B cell (primary cell): ENCODE measurements around the gene ZNF831. TPM values are rescaled to one million over a fixed set of nuclear protein-coding genes. Genes with fewer than 3 reads are reported as not detected.

ENCODE experiments used
- ATAC-seq: fragments of 200-7000 bp; cut with Tn5 transposase; one replicate; pipeline ENCODE4 v1.10.0; 2021; ENCODE audit warnings: low read depth, mild to moderate bottlenecking, moderate number of reproducible peaks, moderate library complexity
- CTCF ChIA-PET: fragments of 350-600 bp; sonication (Branson Sonifier 250); formaldehyde crosslinking; loops from one replicate; lab custom pipeline; 2021; ENCODE audit warnings: antibody characterized with exemption, inconsistent platforms; lab: Charles Lee
- POLR2A ChIA-PET: fragments of 350-600 bp; sonication (Branson Sonifier 250); formaldehyde crosslinking; loops from one replicate; lab custom pipeline; 2021; ENCODE audit warnings: antibody characterized with exemption; lab: Charles Lee
- DNase-seq: peaks from one replicate; pipeline ENCODE4 v3.0.0; 2013
- H2AFZ ChIP-seq: 2 replicates; pipeline ENCODE4 v1.6.1; 2012; ENCODE audit warnings: mild to moderate bottlenecking, low read depth, low read length; ENCODE audit not compliant: insufficient read depth, poor library complexity, severe bottlenecking
- H3K27ac ChIP-seq, 2 donors: 1 replicate in 1 of 2; 2 replicates in 1 of 2; pipeline ENCODE4 v1.5.1; 2012 to 2013; ENCODE audit warnings: low read length in 2 of 2, mild to moderate bottlenecking in 2 of 2, moderate library complexity in 1 of 2
- H3K27me3 ChIP-seq, 4 experiments: fragments of 200-600 bp in 1 of 4; sonication (generic) in 1 of 4; replicated peaks in 1 of 4; 1 replicate in 2 of 4; 2 replicates in 2 of 4; pipeline versions ENCODE4 v1.6.1 to v1.7.0; 2013 to 2016; ENCODE audit warnings: low read length in 3 of 4, mild to moderate bottlenecking in 2 of 4, mixed read lengths in 1 of 4, moderate library complexity in 1 of 4; ENCODE audit not compliant: insufficient read depth in 4 of 4, control insufficient read depth in 3 of 4; ENCODE audit errors: control extremely low read depth in 1 of 4
- H3K36me3 ChIP-seq, 2 experiments: replicated peaks in 1 of 2; 1 replicate in 1 of 2; 2 replicates in 1 of 2; pipeline versions ENCODE4 v1.6.1 to v1.7.1; 2013; ENCODE audit warnings: low read length in 1 of 2; ENCODE audit not compliant: insufficient read depth in 2 of 2, control insufficient read depth in 1 of 2; ENCODE audit errors: control extremely low read depth in 1 of 2, extremely low read depth in 1 of 2
- H3K4me1 ChIP-seq, 2 donors: fragments of 200-600 bp in 1 of 2; sonication (generic) in 1 of 2; 1 replicate in 1 of 2; 2 replicates in 1 of 2; pipeline versions ENCODE4 v1.5.1 to v1.6.1; 2013 to 2017; ENCODE audit warnings: low read length in 2 of 2; ENCODE audit not compliant: control insufficient read depth in 2 of 2, insufficient read depth in 2 of 2
- H3K4me2 ChIP-seq: replicated peaks from 2 replicates; pipeline ENCODE3; 2012; ENCODE audit warnings: mild to moderate bottlenecking, low read depth, low read length; ENCODE audit not compliant: poor library complexity, severe bottlenecking
- H3K4me3 ChIP-seq, 5 experiments: fragments of 200-600 bp in 1 of 5; sonication (generic) in 1 of 5; 1 replicate in 3 of 5; 2 replicates in 2 of 5; pipeline versions ENCODE4 v1.5.1 to v1.7.0; 2011 to 2016; ENCODE audit warnings: low read length in 4 of 5, mild to moderate bottlenecking in 4 of 5, low read depth in 2 of 5, control low read depth in 1 of 5, moderate library complexity in 1 of 5; ENCODE audit not compliant: insufficient read depth in 1 of 5; ENCODE audit errors: control extremely low read depth in 1 of 5, extremely low read depth in 1 of 5
- H3K79me2 ChIP-seq: fragments of 200-600 bp; sonication (generic); one replicate; pipeline ENCODE4 v1.6.0; 2016; ENCODE audit warnings: low read length; ENCODE audit not compliant: control insufficient read depth, insufficient read depth
- H3K9ac ChIP-seq: fragments of 200-600 bp; sonication (generic); 2 replicates; pipeline ENCODE4 v1.6.1; 2017; ENCODE audit warnings: mild to moderate bottlenecking, low read length, moderate library complexity
- H3K9me3 ChIP-seq, 3 donors: one replicate each; pipeline versions ENCODE4 v1.6.1 to v1.7.1; 2013; ENCODE audit warnings: low read length in 2 of 3; ENCODE audit not compliant: control insufficient read depth in 2 of 3, insufficient read depth in 1 of 3; ENCODE audit errors: control extremely low read depth in 1 of 3
- H4K20me1 ChIP-seq: 2 replicates; pipeline ENCODE4 v1.6.0; 2012; ENCODE audit warnings: mild to moderate bottlenecking, low read length; ENCODE audit not compliant: insufficient read depth, control insufficient read depth, poor library complexity, severe bottlenecking
- H3K27ac Mint-ChIP-seq: one replicate; pipeline ENCODE4 v1.8.0; 2021; ENCODE audit warnings: mixed read lengths
- H3K27me3 Mint-ChIP-seq: one replicate; pipeline ENCODE4 v1.8.0; 2021; ENCODE audit warnings: mixed read lengths
- H3K4me1 Mint-ChIP-seq: one replicate; pipeline ENCODE4 v1.8.0; 2021; ENCODE audit warnings: mixed read lengths
- H3K4me3 Mint-ChIP-seq: one replicate; pipeline ENCODE4 v1.8.0; 2021; ENCODE audit warnings: mixed read lengths
- H3K9me3 Mint-ChIP-seq: one replicate; pipeline ENCODE4 v1.8.0; 2022; ENCODE audit warnings: mixed read lengths; ENCODE audit not compliant: insufficient read depth
- EZH2 ChIP-seq: IDR thresholded peaks from 2 replicates; pipeline ENCODE4 v1.6.1; 2012; ENCODE audit warnings: borderline replicate concordance, low read depth, mild to moderate bottlenecking, moderate library complexity, low read length; ENCODE audit not compliant: insufficient read depth, poor library complexity, severe bottlenecking
- WGBS: methylation state at CpG from one replicate; pipeline ENCODE4 v1.1.5; 2013; ENCODE audit warnings: missing lambda C conversion rate; ENCODE audit not compliant: insufficient coverage; 5-methylcytosine and 5-hydroxymethylcytosine counted together
- intact Hi-C: fragments of 100-400 bp; cut with micrococcal nuclease; formaldehyde crosslinking; loops from one replicate; pipeline ENCODE4 v1.10.0; 2022
- polyA plus RNA-seq: library from polyadenylated mRNA; depleted of rRNA; stranded (reverse); fragments of >200 nt; gene quantifications from 2 replicates; pipeline ENCODE4 v1.2.3, GENCODE V29; 2012
- total RNA-seq, 2 donors: library from RNA; stranded (reverse); fragments of 120-200 nt in 1 of 2; gene quantifications; 1 replicate in 1 of 2; 2 replicates in 1 of 2; pipeline versions ENCODE4 v1.2.3 to v1.2.4, GENCODE V29; 2013 to 2022
- TF ChIP-seq, protein P1 (sequence below): fragments of 200-600 bp; IDR thresholded peaks from one replicate; pipeline ENCODE4 v1.8.0; 2022; ENCODE audit warnings: antibody characterized with exemption, mild to moderate bottlenecking

Gene ZNF831
- total and polyA plus RNA-seq, 2 donors (not counting 1 experiment from before 2014, with no cell fraction given): 1.7 to 14.1 TPM

DNA sequence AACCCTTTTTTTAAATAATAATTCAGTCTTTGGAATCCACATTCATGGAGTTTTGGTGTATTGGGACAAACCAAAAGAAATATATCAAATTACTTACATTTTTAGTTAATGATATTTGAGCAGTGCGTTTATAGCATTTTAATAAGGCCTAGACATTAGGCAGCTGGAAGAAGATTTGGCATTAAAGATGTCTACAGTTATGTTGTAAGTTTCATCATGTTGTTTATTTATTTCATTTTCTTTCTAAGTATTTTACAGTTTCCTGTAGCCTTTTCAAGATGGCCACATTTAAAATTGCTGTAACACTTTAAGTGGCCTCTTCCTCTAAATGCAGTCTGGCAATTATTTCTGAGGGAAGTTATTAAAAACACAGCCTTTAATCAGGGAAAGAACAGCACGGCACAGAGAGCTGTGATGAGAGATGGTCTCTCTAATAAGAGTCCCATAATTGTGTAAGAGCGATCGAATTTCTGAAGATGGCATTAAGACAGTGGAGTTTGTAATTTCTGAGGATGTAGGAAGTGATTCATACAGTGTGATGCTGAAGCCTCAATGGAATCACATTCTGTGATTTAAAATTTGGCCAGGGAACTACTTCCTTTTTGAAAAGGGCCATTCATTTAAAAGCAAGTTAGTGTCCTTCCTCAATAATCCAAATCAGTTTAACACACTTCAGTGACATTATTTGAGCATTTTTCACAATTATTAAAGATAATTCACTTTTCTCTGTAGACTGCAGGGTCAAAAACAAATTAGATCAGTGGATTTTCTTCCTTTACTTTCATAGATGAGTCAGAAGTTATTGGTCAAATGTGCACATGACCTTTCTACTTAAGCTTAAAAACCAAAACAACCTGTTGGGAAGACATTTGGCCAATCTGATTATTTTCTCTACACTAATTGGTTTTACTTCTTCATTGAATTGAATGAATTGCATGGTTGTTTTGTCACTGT lies 84.4 kb downstream of the ZNF831 start:
- Histone ChIP-seq H3K4me2 (no peak overlapping the region), H3K79me2 (no peaks in the 10 kb centered on the region), H3K27me3 (no peaks in the 10 kb centered on the region), H3K36me3 (peaks cover 6 to 13% of the 10 kb centered on the region in 2 experiments), H4K20me1 (no peaks in the 10 kb centered on the region), H3K9me3 (peaks cover 0 to 3% (median 0%) of the 10 kb centered on the region in 3 donors), H3K4me3 (no peak overlapping the region), H3K27ac (no peak overlapping the region), H2AFZ (no peak overlapping the region), H3K9ac (no peak overlapping the region), H3K4me1 (peaks cover 3 to 4% of the 10 kb centered on the region in 2 donors)
- Mint-ChIP-seq H3K4me1 (peaks cover 11% of the 10 kb centered on the region), H3K4me3 (no peak overlapping the region), H3K27ac (no peak overlapping the region), H3K27me3 (no peaks in the 10 kb centered on the region), H3K9me3 (no peaks in the 10 kb centered on the region)
- ATAC-seq (no peak), DNase-seq (no peak)
- no peak for TF ChIP-seq EZH2
- TF ChIP-seq, protein P1, sequence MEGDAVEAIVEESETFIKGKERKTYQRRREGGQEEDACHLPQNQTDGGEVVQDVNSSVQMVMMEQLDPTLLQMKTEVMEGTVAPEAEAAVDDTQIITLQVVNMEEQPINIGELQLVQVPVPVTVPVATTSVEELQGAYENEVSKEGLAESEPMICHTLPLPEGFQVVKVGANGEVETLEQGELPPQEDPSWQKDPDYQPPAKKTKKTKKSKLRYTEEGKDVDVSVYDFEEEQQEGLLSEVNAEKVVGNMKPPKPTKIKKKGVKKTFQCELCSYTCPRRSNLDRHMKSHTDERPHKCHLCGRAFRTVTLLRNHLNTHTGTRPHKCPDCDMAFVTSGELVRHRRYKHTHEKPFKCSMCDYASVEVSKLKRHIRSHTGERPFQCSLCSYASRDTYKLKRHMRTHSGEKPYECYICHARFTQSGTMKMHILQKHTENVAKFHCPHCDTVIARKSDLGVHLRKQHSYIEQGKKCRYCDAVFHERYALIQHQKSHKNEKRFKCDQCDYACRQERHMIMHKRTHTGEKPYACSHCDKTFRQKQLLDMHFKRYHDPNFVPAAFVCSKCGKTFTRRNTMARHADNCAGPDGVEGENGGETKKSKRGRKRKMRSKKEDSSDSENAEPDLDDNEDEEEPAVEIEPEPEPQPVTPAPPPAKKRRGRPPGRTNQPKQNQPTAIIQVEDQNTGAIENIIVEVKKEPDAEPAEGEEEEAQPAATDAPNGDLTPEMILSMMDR: no peak
- intact Hi-C loops: no loop called here
- CTCF ChIA-PET: interaction anchor here (0.7 kb wide), 1 partner anchor 26 kb away, joined by 3 read pairs; no protein-coding TSS in a partner anchor
- POLR2A ChIA-PET: no interaction called here
- 65% methylated on average over 2 of the region's 4 CpGs for WGBS

DNA sequence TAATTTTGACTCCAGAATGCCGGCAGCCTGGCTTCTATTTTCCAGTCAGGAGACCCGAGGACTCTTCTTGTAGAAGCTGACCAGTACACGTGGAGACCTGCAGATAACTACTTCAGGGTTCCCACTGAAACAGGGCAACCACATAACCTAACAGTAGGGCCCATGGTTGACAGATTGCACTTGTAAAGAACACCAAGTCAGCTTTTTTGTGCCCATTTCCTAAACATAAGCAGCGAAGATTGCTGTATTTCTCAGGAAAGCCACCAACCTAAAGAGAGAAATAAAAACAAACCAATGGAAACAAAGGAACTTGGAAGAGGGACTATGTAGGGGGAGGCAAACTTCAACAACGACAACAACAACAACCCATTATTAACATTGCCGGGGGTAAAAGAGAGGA lies 86.7 kb downstream of the ZNF831 start:
- no peak overlapping the region for H3K27ac Mint-ChIP-seq

More for the DNA sequence above, 86.7 kb downstream of the ZNF831 start:
- 100% methylated on average over 2 of the region's 6 CpGs for WGBS
- no peak overlapping the region for H2AFZ ChIP-seq
- peaks cover 2 to 24% of the 10 kb centered on the region in 2 experiments for H3K36me3 ChIP-seq
- TF ChIP-seq, protein P1: no peak
- no peaks in the 10 kb centered on the region for H3K27me3 ChIP-seq
- ATAC-seq (no peak), DNase-seq (no peak)
- no peak overlapping the region for H3K4me3 ChIP-seq
- Mint-ChIP-seq H3K4me3 (no peak overlapping the region), H3K4me1 (peaks cover 21% of the 10 kb centered on the region), H3K9me3 (no peaks in the 10 kb centered on the region), H3K27me3 (no peaks in the 10 kb centered on the region)
- intact Hi-C loops: no loop called here
- H3K4me1 ChIP-seq: peaks cover 12 to 14% of the 10 kb centered on the region in 2 donors
- CTCF ChIA-PET: no interaction called here
- POLR2A ChIA-PET: no interaction called here
- H4K20me1 ChIP-seq: no peaks in the 10 kb centered on the region
- no peak overlapping the region for H3K4me2 ChIP-seq
- peaks cover 0 to 3% (median 0%) of the 10 kb centered on the region in 3 donors for H3K9me3 ChIP-seq
- no peaks in the 10 kb centered on the region for H3K79me2 ChIP-seq
- no peak overlapping the region for H3K9ac ChIP-seq
- no peak overlapping the region for H3K27ac ChIP-seq
